Dermis blood vessel endothelial cell (primary cell): ENCODE measurements around the gene RCC1. TPM values are rescaled to one million over a fixed set of nuclear protein-coding genes. Genes with fewer than 3 reads are reported as not detected.

ENCODE experiments used
- total RNA-seq: library from RNA; depleted of rRNA; stranded (reverse); fragments of >200 nt; gene quantifications from 2 replicates; pipeline ENCODE4 v1.2.3, GENCODE V29; 2014

Gene RCC1
- total RNA-seq, 1 donor from 2014 or later = 54.5 TPM

Other genes with a start within 250 kb of the RCC1 start
- 9.9 and 14.3 TPM in 2 replicates for gene SESN2, start 246.5 kb upstream of the RCC1 start, total RNA-seq
- gene MED18, start 177.0 kb upstream of the RCC1 start, total RNA-seq = 25.5 and 28.5 TPM in 2 replicates
- 12.6 and 28.5 TPM in 2 replicates for gene PHACTR4, start 136.3 kb upstream of the RCC1 start, total RNA-seq
- 20.6 and 28.2 TPM in 2 replicates for gene TRNAU1AP, start 47.0 kb downstream of the RCC1 start, total RNA-seq
- gene RAB42, start 86.2 kb downstream of the RCC1 start, total RNA-seq = 2.5 and 8.8 TPM in 2 replicates
- gene TAF12, start 137.0 kb downstream of the RCC1 start, total RNA-seq = 18.1 and 28.6 TPM in 2 replicates
- not detected in 2 replicates for gene RNU11, start 142.6 kb downstream of the RCC1 start, total RNA-seq
- 13.9 and 14.1 TPM in 2 replicates for gene GMEB1, start 162.7 kb downstream of the RCC1 start, total RNA-seq
- gene YTHDF2, start 230.9 kb downstream of the RCC1 start, total RNA-seq = 94.1 and 103 TPM in 2 replicates